HUES64 (cell line): ENCODE measurements around the gene ARHGAP26.

Experiments used
- H3K27ac ChIP-seq: 2 replicates; pipeline ENCODE4 v1.7.0; 2013; ENCODE audit warnings: low read depth, low read length, inconsistent platforms
- H3K27me3 ChIP-seq: 2 replicates; pipeline ENCODE4 v1.6.1; 2013; ENCODE audit warnings: mild to moderate bottlenecking, low read length; ENCODE audit not compliant: insufficient read depth
- H3K36me3 ChIP-seq: 2 replicates; pipeline ENCODE4 v1.6.1; 2013; ENCODE audit warnings: mild to moderate bottlenecking, low read length; ENCODE audit not compliant: insufficient read depth
- H3K4me1 ChIP-seq: 2 replicates; pipeline ENCODE4 v1.6.1; 2013; ENCODE audit warnings: mild to moderate bottlenecking, low read length, moderate library complexity; ENCODE audit not compliant: insufficient read depth
- H3K4me3 ChIP-seq: 2 replicates; pipeline ENCODE4 v1.5.1; 2013; ENCODE audit warnings: mild to moderate bottlenecking, low read length, moderate library complexity
- H3K9ac ChIP-seq: 2 replicates; pipeline ENCODE4 v1.6.1; 2013; ENCODE audit warnings: mild to moderate bottlenecking, low read depth, low read length
- H3K9me3 ChIP-seq: 2 replicates; pipeline ENCODE4 v1.6.1; 2013; ENCODE audit warnings: low read depth, low read length; ENCODE audit not compliant: insufficient read depth
- WGBS: fragments of 150-250, 120-280 bp; methylation state at CpG from one replicate; pipeline ENCODE4 v1.1.7; 2013; ENCODE audit warnings: missing lambda C conversion rate; 5-methylcytosine and 5-hydroxymethylcytosine counted together

ARHGAP26 gene

DNA sequence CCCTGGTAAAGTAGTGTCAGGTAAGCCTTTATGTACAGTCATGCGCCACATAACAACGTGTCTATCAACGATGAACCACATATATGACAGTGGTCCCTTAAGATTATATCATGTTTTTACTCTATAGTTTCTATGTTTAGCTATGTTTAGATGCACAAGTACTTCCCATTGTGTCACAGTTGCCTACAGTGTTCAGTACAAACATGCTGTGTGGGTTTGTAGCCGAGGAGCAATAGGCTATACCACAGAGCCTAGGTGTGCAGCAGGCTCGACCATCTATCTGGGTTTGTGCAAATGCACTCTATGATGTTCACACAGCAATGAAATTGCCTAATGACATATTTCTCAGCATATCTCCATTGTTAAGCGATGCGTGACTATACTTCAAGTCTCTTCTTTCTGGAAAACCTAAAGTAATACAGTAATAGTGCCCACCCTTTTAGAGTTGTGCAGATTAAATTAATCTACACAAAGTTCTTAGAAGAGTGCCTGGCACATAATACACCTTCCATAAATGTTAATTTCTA lies 295.9 kb downstream of the ARHGAP26 start:
- WGBS = 93% methylated on average over 7 of the region's 7 CpGs
- H3K4me3 ChIP-seq = no peak overlapping the region
- no peak overlapping the region for H3K27ac ChIP-seq
- no peak overlapping the region for H3K9ac ChIP-seq
- H3K36me3 ChIP-seq = peaks cover 15% of the 10 kb centered on the region
- peaks cover 12% of the 10 kb centered on the region for H3K4me1 ChIP-seq
- no peaks in the 10 kb centered on the region for H3K27me3 ChIP-seq
- H3K9me3 ChIP-seq = no peaks in the 10 kb centered on the region

DNA sequence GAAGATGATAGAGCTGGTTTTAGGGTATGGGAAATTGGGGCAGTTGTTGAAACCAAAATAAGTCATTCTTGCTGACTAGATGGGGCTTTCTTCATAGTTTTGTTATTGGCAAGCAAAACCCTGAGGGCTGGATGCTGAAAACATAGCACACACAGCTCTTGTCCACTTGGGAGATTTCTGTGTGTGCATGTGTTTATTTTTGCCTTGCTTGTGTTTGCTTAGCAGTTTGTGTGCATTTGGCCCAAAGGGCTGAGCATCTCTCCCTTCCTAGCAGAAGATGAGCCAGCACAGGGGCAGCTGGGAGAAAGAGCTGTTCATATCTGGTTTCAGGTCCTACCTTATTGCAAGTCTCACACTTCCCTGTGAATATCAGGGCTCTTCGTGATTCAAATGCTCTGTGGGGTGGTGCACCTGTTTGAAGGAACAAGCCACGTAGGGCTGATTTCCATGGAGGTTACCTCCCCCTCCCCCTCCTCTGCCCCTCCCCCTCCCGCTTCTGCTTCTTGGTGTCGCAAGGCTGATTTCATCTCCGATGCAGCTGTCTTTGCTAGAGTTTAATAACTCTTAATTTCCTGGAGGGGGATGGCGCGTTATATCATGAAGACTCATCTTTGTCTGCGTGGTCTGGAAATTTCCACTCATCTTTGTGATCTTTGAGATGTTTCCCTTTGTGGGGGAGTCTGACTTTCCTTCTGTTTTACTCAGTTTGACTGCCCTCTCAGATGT lies 296.5 kb downstream of the ARHGAP26 start:
- no peak overlapping the region for H3K27ac ChIP-seq
- WGBS = 83% methylated on average over 7 of the region's 8 CpGs
- no peak overlapping the region for H3K9ac ChIP-seq
- H3K4me1 ChIP-seq = peaks cover 12% of the 10 kb centered on the region
- 0 out of 2 replicates have a peak, but pooled peaks cover 1% of the 10 kb centered on the region for H3K9me3 ChIP-seq
- no peaks in the 10 kb centered on the region for H3K27me3 ChIP-seq
- H3K4me3 ChIP-seq = no peak overlapping the region
- peaks cover 19% of the 10 kb centered on the region for H3K36me3 ChIP-seq

DNA sequence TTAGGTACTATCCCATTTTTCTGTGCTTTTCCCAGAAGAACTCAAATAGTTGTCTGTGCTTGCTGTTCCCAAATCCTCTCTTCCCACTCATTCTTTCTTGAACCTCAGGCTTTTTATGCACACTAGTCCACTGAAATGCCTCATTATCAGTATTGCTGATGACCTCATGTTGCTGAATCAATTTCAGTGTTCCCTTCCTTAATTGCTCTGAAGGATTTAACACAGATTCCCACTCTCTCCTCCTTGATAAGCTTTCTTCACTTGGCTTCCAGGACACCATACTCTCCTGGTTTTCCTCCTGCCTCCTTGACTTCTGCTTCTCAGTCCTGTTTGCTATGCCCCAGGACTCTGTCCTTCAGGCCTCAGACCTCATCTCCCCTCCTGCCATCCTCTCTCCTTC lies 298.5 kb downstream of the ARHGAP26 start:
- H3K4me1 ChIP-seq = peaks cover 9% of the 10 kb centered on the region
- no peak overlapping the region for H3K9ac ChIP-seq
- H3K27me3 ChIP-seq = no peaks in the 10 kb centered on the region
- no peak overlapping the region for H3K4me3 ChIP-seq
- no peak overlapping the region for H3K27ac ChIP-seq
- peaks cover 19% of the 10 kb centered on the region for H3K36me3 ChIP-seq
- H3K9me3 ChIP-seq = peaks cover 8% of the 10 kb centered on the region; the same call in 1 of the 2 replicates

DNA sequence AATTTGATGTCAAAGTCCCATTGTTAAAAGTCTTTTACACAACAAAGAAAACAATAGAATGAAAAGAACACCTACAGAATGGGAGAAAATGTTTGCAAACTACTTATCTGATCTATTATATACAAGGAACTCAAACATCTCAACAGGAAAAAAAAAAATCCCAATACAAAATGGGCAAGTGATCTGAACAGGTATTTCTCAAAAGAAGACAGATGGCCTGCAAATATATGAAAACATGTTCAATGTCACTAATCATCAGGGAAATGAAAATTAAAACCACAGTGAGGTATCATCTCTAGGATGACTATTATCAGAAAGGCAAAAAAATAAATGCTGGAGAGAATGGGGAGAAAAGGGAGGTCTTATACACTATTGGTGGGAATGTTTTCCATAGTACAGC lies 301.8 kb downstream of the ARHGAP26 start:
- peaks cover 8% of the 10 kb centered on the region; the same call in 1 of the 2 replicates for H3K9me3 ChIP-seq
- no peak overlapping the region for H3K4me3 ChIP-seq
- peaks cover 3% of the 10 kb centered on the region for H3K4me1 ChIP-seq
- H3K27me3 ChIP-seq = no peaks in the 10 kb centered on the region
- H3K36me3 ChIP-seq = peaks cover 19% of the 10 kb centered on the region
- H3K27ac ChIP-seq = no peak overlapping the region
- no peak overlapping the region for H3K9ac ChIP-seq

DNA sequence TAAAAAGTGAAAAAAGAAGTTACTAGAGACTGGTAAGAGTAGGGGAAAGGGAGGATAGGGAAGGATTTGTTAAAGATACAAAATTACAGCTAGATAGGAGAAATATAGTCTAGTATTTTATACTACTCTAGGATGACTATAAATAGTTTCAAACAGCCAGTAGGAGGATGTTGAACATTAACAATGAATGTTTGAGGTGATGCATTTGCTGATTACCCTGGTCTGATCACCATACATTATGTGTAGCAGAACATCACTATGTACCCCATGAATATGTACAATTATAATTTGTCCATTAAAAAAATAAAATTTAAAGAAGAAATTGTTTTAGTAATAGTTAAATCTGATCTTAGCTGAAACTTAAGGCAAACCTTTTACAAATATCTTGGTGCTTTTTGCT lies 302.6 kb downstream of the ARHGAP26 start:
- H3K27ac ChIP-seq = no peak overlapping the region

DNA sequence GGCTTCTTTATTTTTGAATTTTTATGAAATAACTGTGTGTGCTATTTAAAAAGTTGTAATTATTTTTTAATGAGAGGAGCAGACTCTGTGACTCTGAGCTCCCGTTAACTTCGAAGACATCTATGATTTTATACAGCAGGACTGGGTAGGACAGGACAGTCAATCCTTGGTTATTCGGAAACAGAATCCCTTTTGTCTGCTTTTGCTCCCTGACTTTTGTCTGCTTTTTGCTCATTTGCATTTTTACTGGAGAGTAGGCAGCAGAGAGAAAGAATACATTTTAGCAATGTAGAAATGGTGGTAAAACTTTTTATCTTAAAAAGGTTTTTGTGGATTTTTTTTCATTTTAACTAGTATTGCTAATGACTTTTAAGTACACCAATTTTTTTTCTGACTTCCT lies 303.6 kb downstream of the ARHGAP26 start:
- no peaks in the 10 kb centered on the region for H3K27me3 ChIP-seq
- H3K27ac ChIP-seq = no peak overlapping the region
- WGBS = 88% methylated on average over 3 of the region's 3 CpGs

More for the DNA sequence above, 302.6 kb downstream of the ARHGAP26 start:
- H3K9me3 ChIP-seq = peaks cover 8% of the 10 kb centered on the region; the same call in 1 of the 2 replicates
- H3K4me3 ChIP-seq = no peak overlapping the region
- H3K9ac ChIP-seq = no peak overlapping the region
- H3K4me1 ChIP-seq = no peaks in the 10 kb centered on the region
- H3K27me3 ChIP-seq = no peaks in the 10 kb centered on the region
- H3K36me3 ChIP-seq = peaks cover 19% of the 10 kb centered on the region

DNA sequence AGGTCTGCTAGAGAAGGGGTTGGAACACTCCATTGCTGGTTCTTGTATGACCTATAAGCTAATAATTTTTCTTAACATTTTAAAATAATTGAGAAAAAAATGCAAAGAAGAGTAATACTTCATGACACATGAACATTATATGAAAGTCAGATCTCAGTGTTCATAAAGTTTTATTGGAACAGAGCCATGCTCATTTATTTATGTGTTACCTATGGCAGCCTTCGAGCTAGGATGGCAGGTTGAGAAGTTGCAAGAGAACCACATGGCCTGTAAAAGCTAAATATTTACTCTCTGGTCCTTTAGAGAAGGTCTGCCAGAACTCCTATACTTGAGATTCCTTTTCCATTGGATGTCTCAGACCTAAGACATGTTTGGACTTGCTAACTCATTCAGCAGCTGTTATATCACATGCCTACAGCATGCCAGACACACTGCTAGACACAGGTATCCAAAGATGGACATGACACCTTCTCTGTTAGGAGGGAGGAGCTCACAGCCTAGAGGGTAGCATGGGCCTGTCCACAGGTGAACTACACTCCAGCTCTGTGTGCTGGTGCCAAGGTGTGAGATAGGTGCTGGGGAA lies 304.3 kb downstream of the ARHGAP26 start:
- H3K27me3 ChIP-seq = no peaks in the 10 kb centered on the region
- WGBS = 100% methylated on average over 1 of the region's 1 CpG
- H3K27ac ChIP-seq = no peak overlapping the region
- H3K9me3 ChIP-seq = peaks cover 8% of the 10 kb centered on the region; the same call in 1 of the 2 replicates
- H3K4me1 ChIP-seq = peaks cover 4% of the 10 kb centered on the region; the same call in 1 of the 2 replicates
- H3K36me3 ChIP-seq = peaks cover 8% of the 10 kb centered on the region; the same call in 1 of the 2 replicates
- H3K9ac ChIP-seq = no peak overlapping the region
- H3K4me3 ChIP-seq = no peak overlapping the region

More for the DNA sequence above, 303.6 kb downstream of the ARHGAP26 start:
- peaks cover 8% of the 10 kb centered on the region; the same call in 1 of the 2 replicates for H3K9me3 ChIP-seq
- no peak overlapping the region for H3K9ac ChIP-seq
- H3K36me3 ChIP-seq = peaks cover 12% of the 10 kb centered on the region
- peaks cover 4% of the 10 kb centered on the region; the same call in 1 of the 2 replicates for H3K4me1 ChIP-seq
- no peak overlapping the region for H3K4me3 ChIP-seq

DNA sequence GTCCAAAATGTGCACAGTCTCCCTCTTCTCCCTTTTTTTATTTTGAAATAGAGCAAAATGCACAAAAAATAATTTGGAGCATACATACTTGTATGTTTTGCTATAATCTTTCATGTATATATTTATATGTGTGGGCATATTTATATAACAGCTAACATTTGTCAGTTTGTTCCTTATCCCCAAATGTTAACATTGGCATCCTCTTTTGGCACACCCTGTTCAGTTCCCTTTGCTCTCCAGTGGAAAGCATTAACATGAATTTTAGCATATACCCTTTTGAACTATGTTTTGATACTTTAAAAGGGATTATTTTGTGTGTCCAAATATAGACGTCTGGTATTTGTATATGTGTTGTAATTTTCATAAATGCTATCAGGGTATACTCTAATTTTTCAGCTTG lies 306.2 kb downstream of the ARHGAP26 start:
- WGBS = 100% methylated on average over 1 of the region's 1 CpG
- Histone ChIP-seq H3K36me3 (0 out of 2 replicates have a peak, but pooled peaks cover under 1% of the 10 kb centered on the region), H3K27me3 (no peaks in the 10 kb centered on the region), H3K9ac (no peak overlapping the region), H3K4me3 (no peak overlapping the region), H3K4me1 (peaks cover 4% of the 10 kb centered on the region; the same call in 1 of the 2 replicates), H3K9me3 (peaks cover 8% of the 10 kb centered on the region; the same call in 1 of the 2 replicates), H3K27ac (no peak overlapping the region)

DNA sequence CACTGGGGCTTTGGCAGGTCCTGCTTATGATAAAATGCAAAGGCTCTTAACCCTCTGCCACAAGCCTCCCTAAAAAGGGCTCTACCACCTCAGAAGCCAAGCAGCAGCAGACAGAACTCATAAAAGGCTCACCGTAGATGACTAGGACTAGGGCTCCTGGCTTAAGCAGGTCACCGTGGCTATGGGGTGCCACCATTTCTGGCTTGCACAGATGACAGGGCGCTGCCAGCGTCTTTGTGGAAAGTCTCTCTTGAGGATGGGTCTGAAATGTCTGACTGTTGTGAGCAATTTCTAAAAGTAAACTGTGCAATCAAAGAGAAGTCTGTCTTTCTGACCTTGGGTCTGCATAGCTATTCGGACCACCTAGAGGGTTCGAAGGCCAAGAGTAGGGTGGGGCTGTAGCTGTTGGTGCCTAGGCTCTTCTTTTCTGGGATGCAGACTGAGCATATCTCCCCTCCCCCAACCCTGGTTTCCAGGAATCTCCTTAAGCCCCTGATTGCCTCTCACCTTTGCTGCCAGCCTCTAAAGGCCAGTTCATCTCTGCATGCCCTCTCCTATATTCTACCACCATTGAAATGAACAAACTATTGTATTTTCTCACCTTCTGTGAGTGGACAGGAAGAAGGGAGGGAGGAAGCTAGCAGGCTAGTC lies 307.4 kb downstream of the ARHGAP26 start:
- H3K36me3 ChIP-seq = no peaks in the 10 kb centered on the region
- H3K27me3 ChIP-seq = no peaks in the 10 kb centered on the region
- no peak overlapping the region for H3K27ac ChIP-seq
- no peaks in the 10 kb centered on the region for H3K9me3 ChIP-seq
- whole genome bisulfite sequencing = 93% methylated on average over 6 of the region's 6 CpGs
- peaks cover 4% of the 10 kb centered on the region; the same call in 1 of the 2 replicates for H3K4me1 ChIP-seq
- H3K9ac ChIP-seq = no peak overlapping the region
- H3K4me3 ChIP-seq = no peak overlapping the region

DNA sequence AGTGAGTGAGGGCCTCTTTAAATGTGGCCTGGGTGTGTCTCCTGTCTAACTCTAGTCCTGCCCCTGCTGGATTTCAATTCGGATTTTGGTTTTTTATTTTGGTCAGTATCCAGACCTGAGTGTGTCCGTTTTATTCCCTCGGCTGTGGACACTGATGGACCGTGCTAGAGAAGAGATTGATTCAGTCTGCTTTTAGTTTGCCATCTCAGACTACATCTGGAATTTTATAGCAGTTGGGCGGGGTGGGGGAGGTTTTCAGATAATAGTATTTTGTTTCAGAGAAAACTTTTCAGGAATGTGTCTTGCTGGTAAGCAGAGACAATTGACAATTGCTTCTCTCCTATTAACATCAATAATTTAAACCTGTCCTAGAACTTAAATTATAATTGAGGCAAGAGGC lies 308.1 kb downstream of the ARHGAP26 start:
- WGBS = 84% methylated on average over 4 of the region's 5 CpGs
- Histone ChIP-seq H3K36me3 (no peaks in the 10 kb centered on the region), H3K4me3 (no peak overlapping the region), H3K27me3 (no peaks in the 10 kb centered on the region), H3K4me1 (peaks cover 4% of the 10 kb centered on the region; the same call in 1 of the 2 replicates), H3K9me3 (no peaks in the 10 kb centered on the region), H3K9ac (no peak overlapping the region), H3K27ac (no peak overlapping the region)

DNA sequence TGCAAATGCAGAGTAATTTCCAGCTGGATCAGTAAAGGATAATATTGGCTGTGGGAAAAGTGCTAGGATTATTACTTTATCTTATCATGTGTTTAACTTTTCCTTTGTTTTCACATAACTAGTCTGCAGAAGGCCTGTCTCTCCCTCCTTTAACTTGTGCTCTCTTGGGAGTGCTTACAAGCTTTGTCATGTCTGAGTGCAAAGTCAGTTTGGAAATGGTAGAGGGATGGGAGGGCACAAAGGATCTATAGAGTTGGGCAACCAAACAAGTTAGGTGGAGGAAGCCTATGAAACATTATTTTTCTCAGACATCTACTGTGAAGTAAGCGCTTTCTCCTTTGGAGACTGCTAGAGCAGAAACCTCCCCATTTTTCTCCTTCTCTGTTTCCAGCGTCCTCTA lies 308.8 kb downstream of the ARHGAP26 start:
- Histone ChIP-seq H3K9me3 (no peaks in the 10 kb centered on the region), H3K36me3 (no peaks in the 10 kb centered on the region), H3K4me3 (no peak overlapping the region), H3K27me3 (no peaks in the 10 kb centered on the region), H3K4me1 (peaks cover 4% of the 10 kb centered on the region; the same call in 1 of the 2 replicates), H3K9ac (no peak overlapping the region), H3K27ac (no peak overlapping the region)
- 93% methylated on average over 2 of the region's 2 CpGs for WGBS
